K562 (cell line): ENCODE data around the gene GPC1.

ENCODE experiments used
- GTF2F1 ChIP-seq: IDR thresholded peaks from 2 replicates; pipeline ENCODE4 v1.6.1; 2011; ENCODE audit warnings: low read depth, low read length, improper control_type of control experiment
- IFI16 ChIP-seq: fragments of 250-450 bp; sonication (Bioruptor Pico); IDR thresholded peaks from 2 replicates; pipeline ENCODE4 v2.1.2; 2022; ENCODE audit warnings: mild to moderate bottlenecking, inconsistent platforms
- REST ChIP-seq, 2 experiments: fragments of 450-650 bp; formaldehyde crosslinking in 1 of 2; IDR thresholded peaks; 2 replicates each; pipeline versions ENCODE4 v1.4.0 to v1.6.1; 2014 to 2020; ENCODE audit warnings: mild to moderate bottlenecking in 2 of 2, borderline replicate concordance in 1 of 2, low read depth in 1 of 2
- SREBF1 ChIP-seq: fragments of 150-350 bp; IDR thresholded peaks from 2 replicates; pipeline ENCODE4 v1.6.1; 2014; ENCODE audit warnings: antibody characterized with exemption, low read depth, low read length, borderline replicate concordance
- TF ChIP-seq, protein P1 (sequence below), 3 experiments: IDR thresholded peaks in 2 of 3; conservative IDR thresholded peaks in 1 of 3; 2 replicates each; pipeline ENCODE4 v1.5.1; 2011 to 2012; ENCODE audit warnings: low read length in 3 of 3, mild to moderate bottlenecking in 3 of 3, control low read depth in 2 of 3, improper control_type of control experiment in 1 of 3, inconsistent platforms in 1 of 3, low read depth in 1 of 3, mixed read lengths in 1 of 3, moderate library complexity in 1 of 3; ENCODE audit not compliant: insufficient read depth in 2 of 3

- TF ChIP-seq REST (IDR thresholded peaks at IDR 0.05; ENCODE audit: borderline replicate concordance) (no peak), REST (CRISPR knock-in tag; IDR thresholded peaks at IDR 0.05; ENCODE audit: low read depth) (no peak), GTF2F1 (no peak), SREBF1 (no peak), IFI16 (CRISPR knock-in tag) (no peak)
- TF ChIP-seq, protein P1, sequence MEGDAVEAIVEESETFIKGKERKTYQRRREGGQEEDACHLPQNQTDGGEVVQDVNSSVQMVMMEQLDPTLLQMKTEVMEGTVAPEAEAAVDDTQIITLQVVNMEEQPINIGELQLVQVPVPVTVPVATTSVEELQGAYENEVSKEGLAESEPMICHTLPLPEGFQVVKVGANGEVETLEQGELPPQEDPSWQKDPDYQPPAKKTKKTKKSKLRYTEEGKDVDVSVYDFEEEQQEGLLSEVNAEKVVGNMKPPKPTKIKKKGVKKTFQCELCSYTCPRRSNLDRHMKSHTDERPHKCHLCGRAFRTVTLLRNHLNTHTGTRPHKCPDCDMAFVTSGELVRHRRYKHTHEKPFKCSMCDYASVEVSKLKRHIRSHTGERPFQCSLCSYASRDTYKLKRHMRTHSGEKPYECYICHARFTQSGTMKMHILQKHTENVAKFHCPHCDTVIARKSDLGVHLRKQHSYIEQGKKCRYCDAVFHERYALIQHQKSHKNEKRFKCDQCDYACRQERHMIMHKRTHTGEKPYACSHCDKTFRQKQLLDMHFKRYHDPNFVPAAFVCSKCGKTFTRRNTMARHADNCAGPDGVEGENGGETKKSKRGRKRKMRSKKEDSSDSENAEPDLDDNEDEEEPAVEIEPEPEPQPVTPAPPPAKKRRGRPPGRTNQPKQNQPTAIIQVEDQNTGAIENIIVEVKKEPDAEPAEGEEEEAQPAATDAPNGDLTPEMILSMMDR (IDR thresholded peaks at IDR 0.05 in 2 of 3, conservative IDR thresholded peaks at IDR 0.05 in 1 of 3; ENCODE audit: insufficient read depth in 2 of 3, low read depth in 1 of 3, low read length in 3 of 3) = no peak
These were observed 56.0 kb downstream of the GPC1 start for GRCh38 chr2:240491483-240491882.
